ENCODE results near the gene KCNG4.

Gene KCNG4

GRCh38 chr16:84191466-84191865 lies 48.3 kb downstream of the KCNG4 start:
- in situ Hi-C loops (cut with MboI; ENCODE audit: low sequenced_read_pairs) = loop anchor here (25.0 kb wide), 1 partner anchor 229 kb away; the partner anchor contains the start of genes NECAB2 and OSGIN1

DNA sequence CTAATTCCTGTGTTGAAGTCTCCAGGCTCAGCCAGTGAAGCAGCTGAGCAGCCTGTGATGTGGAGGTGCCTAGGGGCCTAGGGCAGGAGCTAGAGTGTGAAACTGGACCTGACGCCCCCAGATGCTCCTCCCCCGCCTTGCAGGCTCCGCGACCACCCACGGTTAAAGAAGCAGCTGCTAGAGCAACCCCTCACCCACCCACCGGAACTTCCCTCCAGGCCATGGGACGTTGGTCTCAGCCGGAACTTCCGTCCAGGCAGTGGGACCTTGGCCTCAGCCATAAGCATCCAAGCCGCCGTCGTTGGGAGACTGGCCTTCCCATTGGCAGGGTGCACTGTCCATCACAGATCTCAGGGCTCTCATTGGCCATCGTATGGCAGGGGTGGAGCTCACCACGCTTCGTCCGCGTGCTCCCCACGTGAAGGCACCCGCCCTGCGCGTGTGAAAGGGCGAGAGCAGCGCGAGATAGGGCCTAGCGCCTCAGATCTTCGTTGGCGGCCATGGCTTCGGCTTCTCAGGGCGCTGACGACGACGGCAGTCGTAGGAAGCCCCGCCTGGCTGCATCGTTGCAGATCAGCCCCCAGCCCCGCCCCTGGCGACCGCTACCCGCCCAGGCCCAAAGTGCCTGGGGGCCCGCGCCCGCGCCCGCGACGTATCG lies 49.0 kb downstream of the KCNG4 start, which contains the start of gene ADAD2:
Gene ADAD2, plus strand, starts transcription at position 427 of the 658 bp plus-strand sequence. Its CDS starts 74 bp downstream, at position 501.
- in situ Hi-C loops (cut with MboI; ENCODE audit: low sequenced_read_pairs) = loop anchor here (25.0 kb wide), 1 partner anchor 229 kb away; the partner anchor contains the start of genes NECAB2 and OSGIN1

DNA sequence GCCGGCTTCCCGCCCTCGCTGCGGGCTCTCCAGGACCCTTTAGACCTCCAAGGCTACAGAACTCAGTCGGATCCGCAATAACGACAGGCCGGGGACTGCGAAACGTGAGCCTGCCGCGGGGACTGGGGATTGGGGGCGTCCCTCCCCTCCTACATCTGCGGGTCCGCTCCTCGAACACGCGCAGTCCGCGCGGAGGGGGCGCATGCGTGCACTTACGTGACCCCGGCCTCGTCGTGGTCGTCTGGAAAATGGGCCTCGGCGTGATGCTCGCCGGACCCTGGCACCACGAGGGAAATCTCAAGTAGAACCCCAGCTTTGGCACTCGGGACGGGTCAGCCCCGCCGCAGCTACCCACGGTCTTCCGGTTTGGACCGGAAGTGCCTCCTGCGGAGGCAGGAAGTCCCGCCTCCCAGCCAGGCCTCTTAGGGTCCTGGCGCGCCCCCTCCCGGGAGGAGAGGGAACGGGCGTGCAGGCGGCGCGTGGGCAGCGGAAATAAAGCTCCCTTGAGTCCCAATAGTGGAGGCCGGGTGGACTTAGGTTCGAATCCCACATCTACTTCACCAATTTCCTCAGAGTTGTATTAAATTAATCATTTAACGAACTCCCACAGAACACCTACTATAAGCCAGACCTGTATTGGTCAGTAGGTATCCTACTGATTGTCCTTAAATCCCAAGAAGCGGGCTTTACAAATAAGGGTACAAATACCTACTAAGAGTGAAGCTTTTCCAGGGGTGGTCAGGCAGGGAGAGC lies 53.0 kb downstream of the KCNG4 start, which contains the start of gene TAF1C:
Gene TAF1C, minus strand, starts transcription at position 373 of the 753 bp plus-strand sequence. CDS start 2,069 bp downstream, outside the sequence.
- in situ Hi-C loops (cut with MboI; ENCODE audit: low sequenced_read_pairs) = loop anchor here (25.0 kb wide), 1 partner anchor 225 kb away; the partner anchor contains the start of genes NECAB2 and OSGIN1

- in situ Hi-C loops (cut with MboI; ENCODE audit: low sequenced_read_pairs) = loop anchor here (25.0 kb wide), 1 partner anchor 222 kb away; the partner anchor contains the start of genes NECAB2 and OSGIN1
Observed at GRCh38 chr16:84184775-84185174, 55.0 kb downstream of the KCNG4 start.

DNA sequence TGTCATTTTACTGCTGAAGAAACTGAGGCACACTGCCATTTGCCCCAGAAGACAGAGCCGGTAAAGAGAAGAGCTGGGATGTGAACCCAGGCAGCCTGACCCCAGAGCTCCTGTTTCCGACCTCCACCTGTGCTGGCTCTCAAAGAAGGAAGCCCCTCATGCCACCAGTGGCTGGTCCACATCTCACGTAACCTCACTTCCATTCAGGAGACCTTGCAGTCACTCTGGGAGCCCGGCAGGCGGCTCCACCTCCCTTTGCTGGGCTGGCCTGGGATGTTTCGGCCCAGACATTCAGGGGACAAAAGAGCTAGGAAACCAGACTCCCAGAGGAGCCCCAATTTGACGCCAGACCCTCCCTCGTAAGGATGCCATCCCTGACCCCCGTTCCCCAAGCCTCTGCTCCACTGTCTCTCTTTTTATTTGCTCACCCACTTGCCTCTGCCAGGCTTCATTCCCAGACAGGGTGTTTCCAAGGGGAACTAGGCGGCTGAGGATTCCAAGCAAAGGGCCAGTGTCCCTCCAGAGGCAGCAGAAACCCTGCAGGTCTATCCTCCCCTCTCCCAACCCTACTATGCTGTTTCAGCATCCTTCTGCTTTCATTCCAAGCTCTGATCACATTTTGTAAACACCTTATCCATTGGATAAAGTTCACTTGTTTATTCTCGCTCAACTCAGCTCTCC lies 55.8 kb downstream of the KCNG4 start:
- in situ Hi-C loops (cut with MboI; ENCODE audit: low sequenced_read_pairs) = loop anchor here (25.0 kb wide), 1 partner anchor 222 kb away; the partner anchor contains the start of genes NECAB2 and OSGIN1

DNA sequence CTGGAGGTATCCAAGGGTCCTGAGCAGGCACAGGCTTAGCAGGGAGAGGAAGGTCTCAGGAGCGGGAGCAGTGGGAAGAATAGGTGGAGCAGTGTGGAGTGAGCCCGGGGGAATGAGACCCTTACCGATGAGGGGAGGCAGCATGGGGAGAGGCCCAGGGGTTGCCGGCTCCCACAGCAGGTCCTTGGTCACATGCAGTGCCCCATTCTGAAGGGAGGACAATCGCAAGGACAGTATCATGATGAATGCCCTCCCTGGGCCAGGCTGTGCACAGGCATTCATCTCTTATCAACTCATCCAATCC lies 56.3 kb downstream of the KCNG4 start:
- in situ Hi-C loops (cut with MboI; ENCODE audit: low sequenced_read_pairs) = loop anchor here (25.0 kb wide), 1 partner anchor 221 kb away; the partner anchor contains the start of genes NECAB2 and OSGIN1

DNA sequence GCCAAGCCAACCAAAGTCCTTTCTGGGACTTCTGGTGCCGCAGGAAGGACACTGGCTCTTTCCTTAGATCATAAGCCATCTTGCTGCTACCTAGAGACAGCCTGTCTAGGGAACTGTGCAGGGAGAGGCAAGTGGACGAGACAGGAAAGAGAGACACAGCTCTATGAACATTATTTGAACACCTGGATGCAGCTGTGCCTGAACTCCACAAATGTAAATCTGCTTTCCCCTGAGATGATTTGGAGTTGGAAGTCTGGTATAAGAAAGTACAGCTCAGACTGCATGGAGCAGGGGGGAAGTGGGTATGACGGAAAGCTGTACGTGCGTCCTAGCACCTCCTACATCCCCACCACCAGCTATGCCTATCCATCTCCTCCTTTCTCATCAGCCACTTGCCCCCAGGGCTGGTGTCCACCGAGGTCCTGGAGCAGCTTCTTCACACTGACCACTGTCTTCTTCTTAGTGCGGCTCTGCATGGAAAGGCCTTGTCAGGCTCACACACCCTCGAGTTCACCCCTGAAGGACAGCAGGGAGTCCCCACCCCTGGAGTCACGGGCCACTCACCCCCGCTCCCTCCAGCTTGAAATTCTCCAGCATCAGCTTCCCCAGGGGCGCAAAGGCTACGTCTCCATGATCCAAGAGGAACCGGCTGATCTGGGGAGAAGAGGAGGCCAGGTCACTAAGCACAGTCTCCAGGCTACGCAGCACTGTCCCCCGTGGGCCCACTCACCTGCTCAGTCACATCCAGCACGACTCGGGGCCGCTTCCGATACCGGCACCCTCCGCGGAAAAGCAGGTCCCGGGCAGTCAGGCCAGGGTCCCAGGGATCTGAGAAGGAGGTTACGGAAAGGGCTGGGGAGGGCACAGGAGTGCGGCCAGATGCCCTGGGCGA lies 56.9 kb downstream of the KCNG4 start:
- in situ Hi-C loops (cut with MboI; ENCODE audit: low sequenced_read_pairs) = loop anchor here (25.0 kb wide), 1 partner anchor 221 kb away; the partner anchor contains the start of genes NECAB2 and OSGIN1

DNA sequence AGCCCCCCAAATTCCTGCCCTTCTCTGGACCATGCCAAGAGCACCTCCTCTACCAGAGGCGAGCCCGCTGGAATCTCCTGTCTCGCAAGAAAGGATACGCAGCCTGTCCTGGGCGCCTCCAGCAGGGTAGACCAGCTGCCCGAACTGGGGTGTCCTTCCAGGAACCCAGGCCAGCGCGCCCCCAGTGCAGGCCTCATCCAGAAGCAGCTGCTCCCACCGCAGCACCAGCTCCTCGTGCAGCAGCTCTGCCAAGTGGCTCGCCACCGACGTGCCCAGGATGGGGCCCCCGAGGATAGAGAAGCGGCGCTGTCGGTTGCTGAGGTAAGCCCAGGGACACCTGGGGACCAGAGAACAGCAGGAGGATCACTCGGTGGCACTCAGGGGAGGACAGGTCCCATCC lies 57.7 kb downstream of the KCNG4 start:
- in situ Hi-C loops (cut with MboI; ENCODE audit: low sequenced_read_pairs) = loop anchor here (25.0 kb wide), 1 partner anchor 220 kb away; the partner anchor contains the start of genes NECAB2 and OSGIN1

DNA sequence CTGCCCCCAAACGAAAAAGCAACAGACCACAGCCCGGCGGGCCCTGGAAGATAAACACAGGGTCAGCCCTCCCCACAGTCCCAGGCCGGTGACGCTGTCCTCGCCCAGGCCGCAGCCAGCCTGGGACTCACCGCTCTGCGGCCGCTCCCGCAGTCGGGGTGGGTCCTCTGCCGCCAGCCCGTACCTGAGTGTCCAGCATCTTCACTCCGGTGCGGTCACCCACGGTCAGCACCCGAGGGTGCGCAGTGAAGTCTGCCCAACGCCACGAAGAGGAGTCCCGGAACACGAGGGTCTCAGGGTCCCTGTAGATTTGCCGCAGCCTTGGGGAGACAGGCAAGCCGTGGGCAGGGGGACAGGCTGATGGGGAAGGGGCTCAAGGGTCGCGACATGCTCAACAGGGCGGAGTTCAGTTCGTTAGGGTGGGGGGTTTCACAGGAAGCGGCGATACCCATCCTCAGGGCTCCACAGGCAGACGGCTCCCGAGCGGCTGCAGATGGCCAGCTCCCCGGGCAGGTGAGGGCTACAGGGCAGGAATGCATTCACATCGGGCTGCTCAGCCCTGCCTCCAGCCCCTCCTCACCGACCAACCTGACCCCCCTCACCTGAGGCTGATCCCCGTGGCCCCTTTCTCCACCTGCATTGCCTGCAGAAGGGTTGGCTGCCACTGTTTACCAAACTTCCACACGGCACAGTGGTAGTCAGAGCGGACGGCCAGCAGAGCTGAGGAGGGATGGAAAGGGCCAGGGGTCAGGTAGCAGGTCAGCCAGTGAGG lies 58.5 kb downstream of the KCNG4 start:
- in situ Hi-C loops (cut with MboI; ENCODE audit: low sequenced_read_pairs) = loop anchor here (25.0 kb wide), 1 partner anchor 219 kb away; the partner anchor contains the start of genes NECAB2 and OSGIN1

DNA sequence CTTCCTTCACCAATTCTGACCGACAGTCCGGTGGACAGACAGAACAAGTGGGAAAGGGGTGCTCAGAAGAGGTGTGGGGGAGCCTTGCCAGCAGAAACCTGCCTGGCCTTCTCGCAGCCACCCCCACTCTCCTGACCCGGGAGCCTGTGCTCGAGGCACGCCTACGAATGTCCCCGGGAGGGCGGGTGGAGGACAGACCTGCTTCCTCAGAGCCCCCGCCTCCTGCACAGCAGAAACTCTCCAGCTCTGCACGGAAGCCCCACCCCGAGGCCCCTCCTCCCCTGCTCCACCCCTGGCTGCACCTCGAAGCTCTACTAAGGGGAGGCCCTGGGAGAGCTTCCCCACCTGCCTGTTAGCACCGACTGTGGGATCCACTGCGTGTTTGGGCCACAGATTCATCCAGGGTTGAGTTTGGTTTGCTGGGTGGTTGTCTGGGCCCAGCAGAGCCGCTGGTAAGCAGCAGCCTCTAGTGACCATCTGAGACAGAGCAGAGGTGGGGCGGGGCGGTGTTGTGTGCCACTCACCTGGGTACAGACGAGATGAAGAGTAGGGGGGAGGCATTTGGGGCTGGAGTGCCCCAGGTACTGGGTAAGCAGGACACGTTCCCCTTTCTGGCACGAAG lies 59.2 kb downstream of the KCNG4 start:
- in situ Hi-C loops (cut with MboI; ENCODE audit: low sequenced_read_pairs) = loop anchor here (25.0 kb wide), 1 partner anchor 218 kb away; the partner anchor contains the start of genes NECAB2 and OSGIN1

DNA sequence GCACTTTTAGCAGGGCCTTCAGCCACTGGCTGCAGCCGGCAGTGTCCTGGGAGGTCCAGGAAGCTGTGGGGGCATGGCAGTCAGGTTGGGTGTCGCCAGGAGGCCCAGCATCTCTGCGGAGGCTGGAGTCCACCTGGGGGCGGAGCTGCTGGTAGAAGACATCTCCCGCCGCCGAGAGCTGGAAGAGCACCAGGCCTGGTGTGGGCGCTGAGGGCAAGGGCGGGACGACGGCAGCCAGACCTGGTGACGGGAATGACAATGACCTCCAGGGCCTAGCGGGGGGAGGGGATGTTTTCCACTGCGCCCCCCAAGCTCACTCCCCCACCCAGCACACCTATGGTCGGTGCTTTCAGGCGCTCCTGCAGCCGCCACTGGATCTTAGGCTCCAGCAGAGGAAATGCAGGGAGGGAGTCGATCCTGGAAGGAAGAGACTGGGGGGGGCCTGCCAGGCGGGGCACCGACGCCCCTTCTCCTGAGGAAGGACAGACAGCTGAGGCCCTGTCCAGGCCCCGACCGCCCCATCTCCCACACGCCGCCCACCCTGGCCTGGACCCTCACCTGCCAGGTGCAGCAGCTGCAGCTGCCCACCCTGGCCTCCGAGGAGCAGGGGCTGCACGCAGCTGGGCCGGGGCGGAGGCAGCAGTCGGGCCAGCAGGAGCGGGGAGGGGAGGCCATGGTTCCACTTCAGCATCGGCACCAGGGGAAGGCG lies 60.0 kb downstream of the KCNG4 start:
- in situ Hi-C loops (cut with MboI; ENCODE audit: low sequenced_read_pairs) = loop anchor here (25.0 kb wide), 1 partner anchor 217 kb away; the partner anchor contains the start of genes NECAB2 and OSGIN1

DNA sequence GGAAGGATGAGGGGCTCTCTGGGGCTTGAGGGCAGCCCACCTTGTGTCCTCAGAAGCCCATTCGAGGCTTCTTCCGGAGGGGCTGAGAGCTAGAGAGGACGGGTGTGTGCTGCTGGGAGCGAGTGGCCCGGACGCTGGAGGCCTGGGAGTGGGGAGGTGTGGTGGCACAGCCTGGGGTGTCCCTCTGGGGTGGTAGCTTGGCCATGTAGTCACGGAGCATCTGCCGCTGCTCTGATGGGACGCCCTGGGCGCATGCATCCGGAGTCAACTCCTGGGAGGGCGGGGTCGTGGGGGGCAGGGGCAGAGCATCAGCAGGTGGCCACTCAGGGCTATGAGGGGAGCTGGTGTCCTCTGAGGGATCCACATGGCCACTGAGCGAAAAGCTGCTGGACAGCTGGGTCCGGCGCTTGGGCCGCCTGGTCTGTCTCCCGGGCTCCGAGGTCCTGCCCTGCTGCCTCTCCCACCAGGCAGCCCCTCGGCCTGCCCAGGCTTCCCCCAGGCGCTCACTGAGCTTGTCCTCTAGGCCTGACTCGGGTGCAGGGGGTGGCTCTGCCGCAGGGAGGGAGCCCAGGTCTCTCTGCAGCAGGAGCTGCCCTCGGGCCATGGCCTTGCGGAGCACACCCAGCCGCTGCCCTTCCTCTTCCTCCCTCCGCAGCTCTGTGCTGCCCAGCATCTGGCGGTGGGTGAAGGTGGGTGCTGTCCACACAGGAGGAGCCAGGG lies 60.8 kb downstream of the KCNG4 start:
- in situ Hi-C loops (cut with MboI; ENCODE audit: low sequenced_read_pairs) = loop anchor here (25.0 kb wide), 1 partner anchor 217 kb away; the partner anchor contains the start of genes NECAB2 and OSGIN1

GRCh38 chr16:84178146-84178765 lies 61.6 kb downstream of the KCNG4 start:
- in situ Hi-C loops (cut with MboI; ENCODE audit: low sequenced_read_pairs) = loop anchor here (25.0 kb wide), 1 partner anchor 216 kb away; the partner anchor contains the start of genes NECAB2 and OSGIN1

- in situ Hi-C loops (cut with MboI; ENCODE audit: low sequenced_read_pairs) = loop anchor here (25.0 kb wide), 1 partner anchor 215 kb away; the partner anchor contains the start of genes NECAB2 and OSGIN1
Observed at GRCh38 chr16:84177741-84178073, 62.1 kb downstream of the KCNG4 start.

- in situ Hi-C loops (cut with MboI; ENCODE audit: low sequenced_read_pairs) = loop anchor here (25.0 kb wide), 1 partner anchor 214 kb away; the partner anchor contains the start of genes NECAB2 and OSGIN1
Observed at GRCh38 chr16:84176192-84177053, 63.4 kb downstream of the KCNG4 start.

All from HL-60/S4 treated with retinoic acid at 250 ng/mL for 4 days and 3 days (cell line).